GM12878 (cell line): ENCODE data around the gene NCKAP5. TPM values are rescaled to one million over a fixed set of nuclear protein-coding genes. Genes with fewer than 3 reads are reported as not detected.
"Not testable (repeated sequence)": the region's sequence is repeated elsewhere in the genome, so short reads cannot be mapped to it uniquely, and the experiment has no call there.

Experiments used
- ATAC-seq: fragments of 200-7000 bp; cut with Tn5 transposase; 3 replicates; pipeline ENCODE4 v1.9.1; 2020; ENCODE audit warnings: mild to moderate bottlenecking, moderate library complexity
- BruUV-seq: library from RNA; stranded (reverse); fragments of 400-500 nt; replicated peaks from 2 replicates; lab custom pipeline; 2021; lab: Mats Ljungman, UMichigan
- CTCF ChIA-PET: fragments of 300-600 bp; sonication (Branson Sonifier 250); formaldehyde crosslinking; extraction: SDS; loops from one replicate; lab custom pipeline; 2021; ENCODE audit warnings: inconsistent platforms; lab: Yijun Ruan, JAX
- POLR2A ChIA-PET: fragments of 350-600 bp; formaldehyde crosslinking; extraction: SDS; loops from one replicate; lab custom pipeline; 2021; ENCODE audit warnings: inconsistent platforms; lab: Charles Lee
- RAD21 ChIA-PET: fragments of 300-600 bp; sonication (Branson Sonifier 250); formaldehyde crosslinking; loops from one replicate; lab custom pipeline; 2023; ENCODE audit warnings: antibody characterized with exemption; ENCODE audit not compliant: unreplicated experiment; lab: Charles Lee
- SMC1A ChIA-PET: fragments of 300-600 bp; sonication (Branson Sonifier 250); formaldehyde crosslinking; loops from one replicate; lab custom pipeline; 2023; ENCODE audit not compliant: unreplicated experiment, uncharacterized antibody; lab: Charles Lee
- DNase-seq: peaks from one replicate; pipeline ENCODE4 v3.0.0-alpha.2; 2011; ENCODE audit warnings: low read depth, low spot score
- FAIRE-seq: peaks from 3 replicates; lab custom pipeline; 2011; peaks lifted over from hg19 to GRCh38; lab: Jason Lieb, UNC
- H2AFZ ChIP-seq: 2 replicates; pipeline ENCODE4 v1.6.0; 2011; ENCODE audit warnings: low read depth, low read length, control low read depth; ENCODE audit not compliant: control insufficient read depth
- H3K27ac ChIP-seq: 2 replicates; pipeline ENCODE4 v1.5.1; 2011; ENCODE audit warnings: control low read depth; ENCODE audit not compliant: control insufficient read depth, insufficient read depth
- H3K27me3 ChIP-seq, 2 experiments: replicated peaks in 1 of 2; 2 replicates each; pipeline versions ENCODE4 v1.6.0 to v1.6.1; 2011; ENCODE audit warnings: low read length in 1 of 2; ENCODE audit not compliant: control insufficient read depth in 2 of 2, insufficient read depth in 2 of 2
- H3K36me3 ChIP-seq, 2 experiments: 2 replicates each; pipeline ENCODE4 v1.5.1; 2011; ENCODE audit warnings: low read length in 1 of 2; ENCODE audit not compliant: control insufficient read depth in 2 of 2, insufficient read depth in 2 of 2
- H3K4me1 ChIP-seq: 2 replicates; pipeline ENCODE4 v1.6.1; 2011; ENCODE audit warnings: mild to moderate bottlenecking, low read length, moderate library complexity, mixed read lengths; ENCODE audit not compliant: control insufficient read depth, insufficient read depth
- H3K4me2 ChIP-seq: 2 replicates; pipeline ENCODE4 v1.6.0; 2011; ENCODE audit warnings: control low read depth; ENCODE audit not compliant: control insufficient read depth, insufficient read depth
- H3K4me3 ChIP-seq: fragments of 200-600 bp; sonication (generic); 2 replicates; pipeline ENCODE4 v1.5.1; 2016
- H3K79me2 ChIP-seq: 2 replicates; pipeline ENCODE4 v1.6.0; 2011; ENCODE audit warnings: low read length; ENCODE audit not compliant: control insufficient read depth, insufficient read depth
- H3K9ac ChIP-seq: 2 replicates; pipeline ENCODE4 v1.8.0; 2011; ENCODE audit warnings: low read length, control low read depth, mixed read lengths; ENCODE audit not compliant: control insufficient read depth, insufficient read depth
- H3K9me3 ChIP-seq: replicated peaks from 3 replicates; pipeline ENCODE4 v1.5.1; 2011; ENCODE audit warnings: mild to moderate bottlenecking, low read length; ENCODE audit not compliant: control insufficient read depth, insufficient read depth
- H4K20me1 ChIP-seq: 2 replicates; pipeline ENCODE4 v1.6.0; 2011; ENCODE audit not compliant: control insufficient read depth, insufficient read depth
- BHLHE40 ChIP-seq, 2 experiments: fragments of 450-650 bp in 1 of 2; IDR thresholded peaks; 2 replicates each; pipeline ENCODE4 v1.6.1; 2011 to 2017; ENCODE audit warnings: low read depth in 2 of 2, borderline replicate concordance in 1 of 2, improper control_type of control experiment in 1 of 2, low read length in 1 of 2, mild to moderate bottlenecking in 1 of 2
- CREM ChIP-seq: IDR thresholded peaks from 2 replicates; pipeline ENCODE4 v1.6.1; 2014; ENCODE audit warnings: antibody characterized with exemption, low read depth
- NBN ChIP-seq: fragments of 450-650 bp; IDR thresholded peaks from 2 replicates; pipeline ENCODE4 v1.6.1; 2016
- NR2F1 ChIP-seq: fragments of 450-650 bp; conservative IDR thresholded peaks from 2 replicates; pipeline ENCODE4 v1.6.1; 2017; ENCODE audit warnings: mild to moderate bottlenecking
- WGBS: methylation state at CpG from one replicate; pipeline ENCODE4 v1.1.6; 2016; ENCODE audit warnings: low lambda C conversion rate; ENCODE audit not compliant: insufficient replicate concordance, insufficient coverage; ENCODE audit errors: missing lambda C conversion rate; 5-methylcytosine and 5-hydroxymethylcytosine counted together
- in situ Hi-C: fragments of 300-500 bp; cut with MboI; formaldehyde crosslinking; loops from 9 replicates; pipeline ENCODE4 v1.14.3; 2018; ENCODE audit warnings: mixed read lengths
- intact Hi-C: fragments of 100-400 bp; cut with micrococcal nuclease; formaldehyde crosslinking; loops from one replicate; pipeline ENCODE4 v1.14.2; 2022; ENCODE audit not compliant: unreplicated experiment
- polyA plus RNA-seq, 11 experiments: library from polyadenylated mRNA; depleted of rRNA in 4 of 11; unstranded in 6 of 11; stranded (reverse) in 5 of 11; fragments of >200 nt; fragmentation: Nextera tagmentation in 4 of 11; fragmentation: Illumina TruSeq in 1 of 11; extraction: Ambion mirVana in 4 of 11; extraction: Trizol in 1 of 11; gene quantifications; 1 replicate in 1 of 11; 2 replicates in 10 of 11; pipeline versions ENCODE4 v1.2.1 to v1.2.3, GENCODE V29; 2011 to 2016; ENCODE audit warnings: inconsistent platforms in 2 of 11, missing spikeins in 2 of 11, low read depth in 1 of 11
- total RNA-seq, 4 experiments: library from RNA; depleted of rRNA in 3 of 4; stranded (reverse); fragments of >200 nt in 3 of 4; fragmentation: Illumina TruSeq in 1 of 4; extraction: Trizol in 1 of 4; gene quantifications; 2 replicates each; pipeline versions ENCODE4 v1.2.1 to v1.2.3, GENCODE V29; 2013 to 2021

NCKAP5 gene
- total and polyA plus RNA-seq, 10 of the 15 experiments (the other 5 are each of a cell fraction or from before 2014, with no cell fraction given): 0.06 to 0.44 (median 0.16) TPM

- ChIA-PET SMC1A (interaction anchor here (0.6 to 1.2 kb wide), 2 partner anchors 15 to 16 kb away, joined by 3 to 4 read pairs; no protein-coding TSS in a partner anchor), RAD21 (interaction anchor here (1.1 to 2.0 kb wide), 2 partner anchors 49 to 153 kb away, joined by 3 to 4 read pairs; no protein-coding TSS in a partner anchor)
- H3K27ac ChIP-seq, in situ Hi-C loops, H3K9me3 ChIP-seq, H3K4me3 ChIP-seq, CTCF ChIA-PET, intact Hi-C loops, H3K4me2 ChIP-seq, H4K20me1 ChIP-seq, FAIRE-seq, H3K9ac ChIP-seq, BruUV-seq, H3K36me3 ChIP-seq, DNase-seq, POLR2A ChIA-PET, H2AFZ ChIP-seq, H3K79me2 ChIP-seq, H3K4me1 ChIP-seq, H3K27me3 ChIP-seq: not testable (repeated sequence)
- peak; percentile 71 for ATAC-seq
- 0% methylated on average over 3 of the region's 3 CpGs for WGBS
- TF ChIP-seq BHLHE40 (IDR thresholded peaks at IDR 0.05; ENCODE audit: borderline replicate concordance in 1 of 2, low read depth in 2 of 2, low read length in 1 of 2): peak in 1 of 2 experiments; percentile 58; a peak in 1 of 4 replicates
- TF ChIP-seq NR2F1: 0 out of 2 replicates have a peak, but pooled peaks have one; percentile 50
These were observed 869.9 kb downstream of the NCKAP5 start for GRCh38 chr2:132698347-132698746.

DNA sequence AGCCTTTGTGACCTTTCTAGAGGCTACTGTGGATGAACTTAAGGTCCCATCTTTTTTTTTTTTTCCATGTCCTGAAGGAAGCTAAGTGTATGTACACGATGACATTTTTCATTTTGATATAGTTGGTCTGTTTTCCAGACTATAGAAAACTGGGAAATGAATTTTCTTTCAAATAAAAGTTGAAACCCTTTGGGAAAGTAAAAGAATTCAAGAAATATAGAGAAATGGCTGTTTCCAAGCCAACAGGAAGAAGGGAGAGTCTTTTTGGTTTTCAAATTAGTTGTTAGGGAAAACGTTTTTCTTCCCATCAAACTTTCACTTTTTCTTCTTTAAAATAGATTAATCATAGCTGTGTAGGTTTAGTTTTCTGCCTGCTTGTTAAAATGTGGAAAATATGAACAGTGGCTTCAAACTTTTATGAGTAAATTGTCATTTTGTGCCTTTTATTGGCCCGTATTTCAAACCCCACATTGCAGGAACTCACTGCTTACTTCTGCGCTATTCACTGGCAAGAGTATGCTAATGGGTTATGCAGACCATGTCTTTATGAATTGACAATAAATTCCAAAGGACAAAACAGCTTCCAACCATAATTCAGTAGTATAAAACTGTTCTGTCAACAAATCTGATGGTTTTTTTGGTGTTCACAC lies 870.6 kb downstream of the NCKAP5 start:
- FAIRE-seq: no peak
- intact Hi-C loops: no loop called here
- no peak overlapping the region for H2AFZ ChIP-seq

More for the DNA sequence above, 870.6 kb downstream of the NCKAP5 start:
- ChIA-PET CTCF (no interaction called here), SMC1A (interaction anchor here (1.1 to 1.3 kb wide), 3 partner anchors 15 to 78 kb away, joined by 3 to 5 read pairs (median 4); no protein-coding TSS in a partner anchor), POLR2A (no interaction called here), RAD21 (interaction anchor here (1.1 to 2.0 kb wide), 3 partner anchors 19 to 153 kb away, joined by 3 to 4 read pairs (median 3); no protein-coding TSS in a partner anchor)
- Histone ChIP-seq H3K27ac (no peak overlapping the region), H3K9me3 (no peaks in the 10 kb centered on the region), H3K9ac (no peak overlapping the region), H3K79me2 (no peaks in the 10 kb centered on the region), H3K4me1 (no peaks in the 10 kb centered on the region), H4K20me1 (no peaks in the 10 kb centered on the region), H3K27me3 (no peaks in the 10 kb centered on the region; a peak in 1 of 4 replicates), H3K4me2 (no peak overlapping the region), H3K36me3 (no peaks in the 10 kb centered on the region), H3K4me3 (no peak overlapping the region)
- 17% methylated on average over 4 of the region's 4 CpGs for WGBS
- DNase-seq (no peak), ATAC-seq (no peak)
- no TSS peak for BruUV-seq
- TF ChIP-seq NBN: no peak
- TF ChIP-seq CREM: no peak
- in situ Hi-C loops: no loop called here
